SK-N-SH treated with all-trans-retinoic acid at 6 μM for 48 hours (cell line): ENCODE results near the gene GPR176.

Source experiments
- ATAC-seq: fragments of 200-7000 bp; cut with Tn5 transposase; 3 replicates; pipeline ENCODE4 v1.9.1; 2020; ENCODE audit warnings: mild to moderate bottlenecking, moderate library complexity
- ARNTL ChIP-seq: fragments of 450-650 bp; formaldehyde crosslinking; IDR thresholded peaks from 2 replicates; pipeline ENCODE4 v1.5.0; 2020; ENCODE audit warnings: low read depth, mild to moderate bottlenecking, moderate library complexity, borderline replicate concordance
- BACH2 ChIP-seq: fragments of 250-450 bp; sonication (Bioruptor Pico); IDR thresholded peaks from 2 replicates; pipeline ENCODE4 v1.9.0; 2021; ENCODE audit warnings: mild to moderate bottlenecking, borderline replicate concordance
- CSDC2 ChIP-seq: fragments of 250-450 bp; sonication (Bioruptor Pico); IDR thresholded peaks from 2 replicates; pipeline ENCODE4 v1.5.0; 2020; ENCODE audit warnings: mild to moderate bottlenecking, moderate library complexity
- CSRNP3 ChIP-seq: fragments of 250-450 bp; sonication (Bioruptor Pico); IDR thresholded peaks from 2 replicates; pipeline ENCODE4 v1.5.1; 2021; ENCODE audit warnings: mild to moderate bottlenecking, moderate library complexity
- ESRRG ChIP-seq: fragments of 250-450 bp; sonication (Bioruptor Pico); IDR thresholded peaks from 2 replicates; pipeline ENCODE4 v1.6.1; 2021; ENCODE audit warnings: mild to moderate bottlenecking
- GLIS3 ChIP-seq: fragments of 250-450 bp; sonication (Bioruptor Pico); IDR thresholded peaks from 2 replicates; pipeline ENCODE4 v1.5.0; 2020; ENCODE audit warnings: mild to moderate bottlenecking, moderate library complexity
- ISL1 ChIP-seq: fragments of 250-450 bp; sonication (Bioruptor Pico); IDR thresholded peaks from 2 replicates; pipeline ENCODE4 v2.1.2; 2022; ENCODE audit warnings: mild to moderate bottlenecking, moderate library complexity
- OSR1 ChIP-seq: fragments of 250-450 bp; sonication (Bioruptor Pico); IDR thresholded peaks from 2 replicates; pipeline ENCODE4 v1.8.0; 2022; ENCODE audit warnings: moderate library complexity, mild to moderate bottlenecking, inconsistent platforms
- PPARA ChIP-seq: fragments of 250-450 bp; sonication (Bioruptor Pico); IDR thresholded peaks from 2 replicates; pipeline ENCODE4 v1.5.0; 2020; ENCODE audit warnings: mild to moderate bottlenecking, borderline replicate concordance
- RARB ChIP-seq: fragments of 250-450 bp; sonication (Bioruptor Pico); IDR thresholded peaks from 2 replicates; pipeline ENCODE4 v1.8.0; 2021; ENCODE audit warnings: mild to moderate bottlenecking, moderate library complexity
- SNAI2 ChIP-seq: fragments of 250-450 bp; sonication (Bioruptor Pico); IDR thresholded peaks from 2 replicates; pipeline ENCODE4 v1.5.0; 2020; ENCODE audit warnings: mild to moderate bottlenecking, moderate library complexity
- TCF4 ChIP-seq: fragments of 250-450 bp; sonication (Bioruptor Pico); IDR thresholded peaks from 2 replicates; pipeline ENCODE4 v1.8.0; 2021; ENCODE audit warnings: mild to moderate bottlenecking, moderate library complexity, borderline replicate concordance
- TOX ChIP-seq: fragments of 250-450 bp; sonication (Bioruptor Pico); IDR thresholded peaks from 2 replicates; pipeline ENCODE4 v1.8.0; 2021; ENCODE audit warnings: mild to moderate bottlenecking, moderate library complexity, borderline replicate concordance
- ZC3H10 ChIP-seq: fragments of 250-450 bp; sonication (Bioruptor Pico); IDR thresholded peaks from 2 replicates; pipeline ENCODE4 v1.5.1; 2021; ENCODE audit warnings: mild to moderate bottlenecking, moderate library complexity
- ZFP3 ChIP-seq: fragments of 250-450 bp; sonication (Bioruptor Pico); IDR thresholded peaks from 2 replicates; pipeline ENCODE4 v1.5.0; 2020; ENCODE audit warnings: mild to moderate bottlenecking, moderate library complexity
- ZFP30 ChIP-seq: fragments of 450-650 bp; formaldehyde crosslinking; IDR thresholded peaks from 2 replicates; pipeline ENCODE4 v1.5.0; 2022; ENCODE audit warnings: mild to moderate bottlenecking, moderate library complexity
- ZNF565 ChIP-seq: fragments of 450-650 bp; formaldehyde crosslinking; conservative IDR thresholded peaks from 2 replicates; pipeline ENCODE4 v1.5.0; 2020; ENCODE audit warnings: low read depth, mild to moderate bottlenecking, moderate library complexity
- ZNF70 ChIP-seq: fragments of 450-650 bp; formaldehyde crosslinking; IDR thresholded peaks from 2 replicates; pipeline ENCODE4 v1.5.0; 2020; ENCODE audit warnings: mild to moderate bottlenecking, moderate library complexity
- ZNF8 ChIP-seq: fragments of 450-650 bp; formaldehyde crosslinking; IDR thresholded peaks from 2 replicates; pipeline ENCODE4 v1.5.0; 2020; ENCODE audit warnings: mild to moderate bottlenecking, moderate library complexity
- TF ChIP-seq, protein P1 (sequence below): fragments of 250-450 bp; sonication (Bioruptor Pico); IDR thresholded peaks from 2 replicates; pipeline ENCODE4 v1.8.0; 2020; ENCODE audit warnings: mild to moderate bottlenecking, moderate library complexity, borderline replicate concordance
- TF ChIP-seq, protein P2 (sequence below): fragments of 250-450 bp; sonication (Bioruptor Pico); IDR thresholded peaks from 2 replicates; pipeline ENCODE4 v1.8.0; 2021; ENCODE audit warnings: low read depth, mild to moderate bottlenecking, moderate library complexity, borderline replicate concordance
- TF ChIP-seq, protein P3 (sequence below): fragments of 250-450 bp; sonication (Bioruptor Pico); IDR thresholded peaks from 2 replicates; pipeline ENCODE4 v1.5.1; 2020; ENCODE audit warnings: low read depth, mild to moderate bottlenecking, moderate library complexity
- TF ChIP-seq, protein P4 (sequence below): fragments of 250-450 bp; sonication (Bioruptor Pico); IDR thresholded peaks from 2 replicates; pipeline ENCODE4 v1.5.0; 2020; ENCODE audit warnings: mild to moderate bottlenecking, moderate library complexity

GPR176 gene

DNA sequence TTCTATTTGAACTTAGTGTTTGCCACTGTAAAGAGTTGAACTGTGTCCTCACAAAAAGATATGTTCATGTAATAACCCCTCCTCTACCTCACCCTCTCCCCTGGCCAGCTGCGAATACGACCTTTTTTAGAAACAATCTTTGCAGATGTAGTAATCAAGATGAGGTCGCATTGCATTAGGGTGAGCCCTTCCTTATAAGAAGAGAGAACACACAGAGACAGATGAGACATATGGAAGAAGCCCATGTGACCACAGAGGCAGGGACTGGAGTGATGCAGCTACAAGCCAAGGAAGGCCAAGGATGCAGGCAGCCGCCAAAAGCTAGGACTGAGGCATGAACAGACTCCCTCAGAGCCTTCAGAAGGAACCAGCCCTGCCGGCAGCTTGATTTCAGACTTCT is 27.6 kb downstream of the GPR176 start:
- no peak; the same call in 2 of the 3 replicates for ATAC-seq
- TF ChIP-seq SNAI2 (CRISPR knock-in tag) (no peak), ZFP3 (CRISPR knock-in tag) (0 out of 2 replicates have a peak, but pooled peaks have one; percentile 53)

DNA sequence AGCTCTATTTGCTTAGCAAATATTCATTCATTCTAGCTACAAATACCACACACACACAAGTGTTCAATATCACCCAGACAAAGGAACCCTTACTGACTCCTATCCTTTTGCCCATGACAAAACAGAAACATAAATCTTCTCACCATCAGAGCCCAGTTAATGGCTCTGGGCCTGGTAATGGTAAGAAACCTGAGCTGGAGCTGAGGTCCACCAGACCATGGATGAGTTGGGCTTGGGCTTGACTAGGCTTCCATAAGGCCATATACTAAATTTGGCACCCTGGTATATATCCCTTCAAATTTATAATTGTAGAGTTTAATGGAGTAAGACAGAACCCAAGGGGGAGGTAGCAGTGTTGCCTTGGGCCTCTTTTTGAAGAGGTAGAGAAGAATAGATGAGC is 29.4 kb downstream of the GPR176 start:
- TF ChIP-seq, protein P1, sequence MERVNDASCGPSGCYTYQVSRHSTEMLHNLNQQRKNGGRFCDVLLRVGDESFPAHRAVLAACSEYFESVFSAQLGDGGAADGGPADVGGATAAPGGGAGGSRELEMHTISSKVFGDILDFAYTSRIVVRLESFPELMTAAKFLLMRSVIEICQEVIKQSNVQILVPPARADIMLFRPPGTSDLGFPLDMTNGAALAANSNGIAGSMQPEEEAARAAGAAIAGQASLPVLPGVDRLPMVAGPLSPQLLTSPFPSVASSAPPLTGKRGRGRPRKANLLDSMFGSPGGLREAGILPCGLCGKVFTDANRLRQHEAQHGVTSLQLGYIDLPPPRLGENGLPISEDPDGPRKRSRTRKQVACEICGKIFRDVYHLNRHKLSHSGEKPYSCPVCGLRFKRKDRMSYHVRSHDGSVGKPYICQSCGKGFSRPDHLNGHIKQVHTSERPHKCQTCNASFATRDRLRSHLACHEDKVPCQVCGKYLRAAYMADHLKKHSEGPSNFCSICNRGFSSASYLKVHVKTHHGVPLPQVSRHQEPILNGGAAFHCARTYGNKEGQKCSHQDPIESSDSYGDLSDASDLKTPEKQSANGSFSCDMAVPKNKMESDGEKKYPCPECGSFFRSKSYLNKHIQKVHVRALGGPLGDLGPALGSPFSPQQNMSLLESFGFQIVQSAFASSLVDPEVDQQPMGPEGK (CRISPR knock-in tag), result no peak
- TF ChIP-seq ESRRG (no peak), CSRNP3 (no peak), CSDC2 (CRISPR knock-in tag) (no peak), TCF4 (CRISPR knock-in tag) (no peak), GLIS3 (CRISPR knock-in tag) (no peak), ZFP3 (CRISPR knock-in tag) (no peak), PPARA (CRISPR knock-in tag) (no peak), ZNF565 (CRISPR knock-in tag) (no peak), OSR1 (CRISPR knock-in tag) (no peak), ARNTL (CRISPR knock-in tag) (no peak), ISL1 (CRISPR knock-in tag) (no peak), BACH2 (no peak), ZNF8 (CRISPR knock-in tag) (no peak), ZFP30 (no peak), ZNF70 (no peak), ZC3H10 (CRISPR knock-in tag) (no peak), TOX (CRISPR knock-in tag) (no peak)
- TF ChIP-seq, protein P2, sequence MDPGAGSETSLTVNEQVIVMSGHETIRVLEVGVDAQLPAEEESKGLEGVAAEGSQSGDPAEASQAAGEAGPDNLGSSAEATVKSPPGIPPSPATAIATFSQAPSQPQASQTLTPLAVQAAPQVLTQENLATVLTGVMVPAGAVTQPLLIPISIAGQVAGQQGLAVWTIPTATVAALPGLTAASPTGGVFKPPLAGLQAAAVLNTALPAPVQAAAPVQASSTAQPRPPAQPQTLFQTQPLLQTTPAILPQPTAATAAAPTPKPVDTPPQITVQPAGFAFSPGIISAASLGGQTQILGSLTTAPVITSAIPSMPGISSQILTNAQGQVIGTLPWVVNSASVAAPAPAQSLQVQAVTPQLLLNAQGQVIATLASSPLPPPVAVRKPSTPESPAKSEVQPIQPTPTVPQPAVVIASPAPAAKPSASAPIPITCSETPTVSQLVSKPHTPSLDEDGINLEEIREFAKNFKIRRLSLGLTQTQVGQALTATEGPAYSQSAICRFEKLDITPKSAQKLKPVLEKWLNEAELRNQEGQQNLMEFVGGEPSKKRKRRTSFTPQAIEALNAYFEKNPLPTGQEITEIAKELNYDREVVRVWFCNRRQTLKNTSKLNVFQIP (CRISPR knock-in tag), result no peak
- no peak for ATAC-seq

DNA sequence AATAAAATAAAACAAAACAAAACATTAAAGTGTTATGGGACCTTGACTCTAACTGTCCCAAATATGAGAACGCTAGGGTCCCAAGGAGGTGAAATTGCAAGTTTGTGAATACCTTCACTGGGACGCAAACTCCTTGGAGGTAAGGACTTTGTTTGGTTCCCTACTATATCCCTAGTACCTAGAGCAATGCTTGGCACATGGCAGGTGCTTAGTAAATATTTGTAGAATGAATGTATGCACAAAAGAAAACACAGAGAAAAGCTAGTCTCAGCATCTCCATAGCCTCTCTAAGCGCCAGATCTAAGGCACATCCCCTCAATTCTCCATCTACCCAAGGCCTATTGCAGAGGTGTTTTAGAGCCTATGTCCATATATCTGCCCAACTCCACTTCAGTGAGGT is 30.5 kb downstream of the GPR176 start:
- ATAC-seq, result no peak
- TF ChIP-seq CSRNP3 (no peak), ZNF70 (no peak), RARB (CRISPR knock-in tag) (no peak), BACH2 (no peak), PPARA (CRISPR knock-in tag) (no peak), ZFP30 (no peak), ISL1 (CRISPR knock-in tag) (no peak), CSDC2 (CRISPR knock-in tag) (no peak)

GRCh38 chr15:39888809-39889208 is 31.3 kb downstream of the GPR176 start:
- no peak for ATAC-seq
- no peak for TF ChIP-seq OSR1 (CRISPR knock-in tag)
- no peak for TF ChIP-seq BACH2
- TF ChIP-seq ZNF8 (CRISPR knock-in tag), result no peak
- TF ChIP-seq GLIS3 (CRISPR knock-in tag), result no peak
- TF ChIP-seq, protein P3, sequence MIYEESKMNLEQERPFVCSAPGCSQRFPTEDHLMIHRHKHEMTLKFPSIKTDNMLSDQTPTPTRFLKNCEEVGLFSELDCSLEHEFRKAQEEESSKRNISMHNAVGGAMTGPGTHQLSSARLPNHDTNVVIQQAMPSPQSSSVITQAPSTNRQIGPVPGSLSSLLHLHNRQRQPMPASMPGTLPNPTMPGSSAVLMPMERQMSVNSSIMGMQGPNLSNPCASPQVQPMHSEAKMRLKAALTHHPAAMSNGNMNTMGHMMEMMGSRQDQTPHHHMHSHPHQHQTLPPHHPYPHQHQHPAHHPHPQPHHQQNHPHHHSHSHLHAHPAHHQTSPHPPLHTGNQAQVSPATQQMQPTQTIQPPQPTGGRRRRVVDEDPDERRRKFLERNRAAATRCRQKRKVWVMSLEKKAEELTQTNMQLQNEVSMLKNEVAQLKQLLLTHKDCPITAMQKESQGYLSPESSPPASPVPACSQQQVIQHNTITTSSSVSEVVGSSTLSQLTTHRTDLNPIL (CRISPR knock-in tag), result no peak
- TF ChIP-seq ZFP30, result no peak
- no peak for TF ChIP-seq ZFP3 (CRISPR knock-in tag)
- TF ChIP-seq, protein P4, sequence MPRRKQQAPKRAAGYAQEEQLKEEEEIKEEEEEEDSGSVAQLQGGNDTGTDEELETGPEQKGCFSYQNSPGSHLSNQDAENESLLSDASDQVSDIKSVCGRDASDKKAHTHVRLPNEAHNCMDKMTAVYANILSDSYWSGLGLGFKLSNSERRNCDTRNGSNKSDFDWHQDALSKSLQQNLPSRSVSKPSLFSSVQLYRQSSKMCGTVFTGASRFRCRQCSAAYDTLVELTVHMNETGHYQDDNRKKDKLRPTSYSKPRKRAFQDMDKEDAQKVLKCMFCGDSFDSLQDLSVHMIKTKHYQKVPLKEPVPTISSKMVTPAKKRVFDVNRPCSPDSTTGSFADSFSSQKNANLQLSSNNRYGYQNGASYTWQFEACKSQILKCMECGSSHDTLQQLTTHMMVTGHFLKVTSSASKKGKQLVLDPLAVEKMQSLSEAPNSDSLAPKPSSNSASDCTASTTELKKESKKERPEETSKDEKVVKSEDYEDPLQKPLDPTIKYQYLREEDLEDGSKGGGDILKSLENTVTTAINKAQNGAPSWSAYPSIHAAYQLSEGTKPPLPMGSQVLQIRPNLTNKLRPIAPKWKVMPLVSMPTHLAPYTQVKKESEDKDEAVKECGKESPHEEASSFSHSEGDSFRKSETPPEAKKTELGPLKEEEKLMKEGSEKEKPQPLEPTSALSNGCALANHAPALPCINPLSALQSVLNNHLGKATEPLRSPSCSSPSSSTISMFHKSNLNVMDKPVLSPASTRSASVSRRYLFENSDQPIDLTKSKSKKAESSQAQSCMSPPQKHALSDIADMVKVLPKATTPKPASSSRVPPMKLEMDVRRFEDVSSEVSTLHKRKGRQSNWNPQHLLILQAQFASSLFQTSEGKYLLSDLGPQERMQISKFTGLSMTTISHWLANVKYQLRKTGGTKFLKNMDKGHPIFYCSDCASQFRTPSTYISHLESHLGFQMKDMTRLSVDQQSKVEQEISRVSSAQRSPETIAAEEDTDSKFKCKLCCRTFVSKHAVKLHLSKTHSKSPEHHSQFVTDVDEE, result no peak
